HepG2 (cell line): ENCODE measurements around the gene MTOR. TPM values are rescaled to one million over a fixed set of nuclear protein-coding genes. Genes with fewer than 3 reads are reported as not detected.

Experiments used
- ATAC-seq: fragments of 200-7000 bp; cut with Tn5 transposase; 3 replicates; pipeline ENCODE4 v1.9.1; 2020; ENCODE audit warnings: mild to moderate bottlenecking, moderate library complexity
- BruUV-seq: library from RNA; stranded (reverse); fragments of 400-500 nt; replicated peaks from 2 replicates; lab custom pipeline; 2021; lab: Mats Ljungman, UMichigan
- CTCF ChIA-PET: fragments of 300-600 bp; formaldehyde crosslinking; extraction: SDS; loops from one replicate; lab custom pipeline; 2021; ENCODE audit warnings: low total read pairs, inconsistent platforms, low intra/inter-chr PET ratio; lab: Yijun Ruan, JAX
- POLR2A ChIA-PET: fragments of 350-600 bp; sonication (Branson Sonifier 250); formaldehyde crosslinking; loops from one replicate; lab custom pipeline; 2020; ENCODE audit warnings: antibody characterized with exemption, inconsistent platforms; lab: Yijun Ruan, JAX
- DNase-seq: peaks from one replicate; pipeline ENCODE4 v3.0.0-alpha.2; 2015; ENCODE audit warnings: low spot score
- FAIRE-seq: peaks from 3 replicates; lab custom pipeline; 2011; peaks lifted over from hg19 to GRCh38; lab: Jason Lieb, UNC
- H2AFZ ChIP-seq: one replicate; pipeline ENCODE4 v1.6.1; 2011; ENCODE audit warnings: low read length, inconsistent platforms
- H3K27ac ChIP-seq: fragments of 300-600 bp; 3 replicates; pipeline ENCODE4 v1.8.0; 2011; ENCODE audit warnings: mixed run types, mild to moderate bottlenecking, mixed read lengths, low read length, inconsistent platforms; ENCODE audit not compliant: insufficient read depth; ENCODE audit errors: extremely low read length
- H3K27me3 ChIP-seq, 2 experiments: fragments of 200-600 bp in 1 of 2; 2 replicates in 1 of 2; 3 replicates in 1 of 2; pipeline versions ENCODE4 v1.6.0 to v1.8.0; 2011; ENCODE audit warnings: low read length in 2 of 2, mild to moderate bottlenecking in 2 of 2, moderate library complexity in 2 of 2, inconsistent platforms in 1 of 2; ENCODE audit not compliant: insufficient read depth in 2 of 2, control insufficient read depth in 1 of 2
- H3K36me3 ChIP-seq, 2 experiments: fragments of 200-600 bp in 1 of 2; replicated peaks in 1 of 2; 2 replicates in 1 of 2; 3 replicates in 1 of 2; pipeline versions ENCODE4 v1.5.1 to v1.8.0; 2011; ENCODE audit warnings: low read length in 2 of 2, inconsistent platforms in 1 of 2; ENCODE audit not compliant: insufficient read depth in 2 of 2, control insufficient read depth in 1 of 2
- H3K4me1 ChIP-seq: 2 replicates; pipeline ENCODE4 v1.5.1; 2012; ENCODE audit warnings: low read length, inconsistent platforms; ENCODE audit not compliant: insufficient read depth
- H3K4me2 ChIP-seq: 2 replicates; pipeline ENCODE4 v1.6.0; 2011; ENCODE audit warnings: low read depth, low read length, inconsistent platforms
- H3K4me3 ChIP-seq, 3 experiments: fragments of 200-600 bp in 1 of 3; sonication (generic), shearing (Covaris generic) in 1 of 3; replicated peaks in 1 of 3; 2 replicates each; pipeline ENCODE4 v1.5.1; 2011 to 2016; ENCODE audit warnings: low read length in 3 of 3, inconsistent platforms in 2 of 3, low read depth in 2 of 3, mild to moderate bottlenecking in 2 of 3, control low read depth in 1 of 3, mixed read lengths in 1 of 3; ENCODE audit not compliant: insufficient read depth in 1 of 3
- H3K79me2 ChIP-seq: one replicate; pipeline ENCODE4 v1.6.1; 2011; ENCODE audit warnings: low read length, inconsistent platforms; ENCODE audit not compliant: insufficient read depth
- H3K9ac ChIP-seq: 2 replicates; pipeline ENCODE4 v1.6.0; 2011; ENCODE audit warnings: mild to moderate bottlenecking, low read depth, low read length, inconsistent platforms; ENCODE audit not compliant: insufficient read depth
- H3K9me3 ChIP-seq: 2 replicates; pipeline ENCODE4 v1.5.1; 2012; ENCODE audit warnings: mild to moderate bottlenecking, low read length
- H4K20me1 ChIP-seq: 2 replicates; pipeline ENCODE4 v1.6.0; 2011; ENCODE audit warnings: inconsistent platforms, mild to moderate bottlenecking, low read length, moderate library complexity; ENCODE audit not compliant: insufficient read depth
- E2F5 ChIP-seq: sonication (generic); formaldehyde crosslinking; conservative IDR thresholded peaks from 2 replicates; pipeline ENCODE4 v1.4.0; 2020; ENCODE audit warnings: missing genetic modification reagents
- HNF1A ChIP-seq, 2 experiments: sonication (generic) in 1 of 2; formaldehyde crosslinking in 1 of 2; IDR thresholded peaks; 2 replicates each; pipeline versions ENCODE4 v1.4.0 to v1.6.1; 2016 to 2020; ENCODE audit warnings: borderline replicate concordance in 1 of 2, low read depth in 1 of 2, mild to moderate bottlenecking in 1 of 2, missing genetic modification reagents in 1 of 2
- IRF9 ChIP-seq: sonication (generic); formaldehyde crosslinking; IDR thresholded peaks from 2 replicates; pipeline ENCODE4 v1.8.0; 2022; ENCODE audit warnings: missing genetic modification reagents, mild to moderate bottlenecking, borderline replicate concordance
- IRX3 ChIP-seq: sonication (generic); formaldehyde crosslinking; IDR thresholded peaks from 2 replicates; pipeline ENCODE4 v1.8.1; 2023; ENCODE audit warnings: mild to moderate bottlenecking, low read depth, missing genetic modification reagents, borderline replicate concordance
- MIXL1 ChIP-seq: IDR thresholded peaks from 2 replicates; pipeline ENCODE4 v1.6.1; 2016
- PAXIP1 ChIP-seq: sonication (generic); formaldehyde crosslinking; conservative IDR thresholded peaks from 2 replicates; pipeline ENCODE4 v1.4.0; 2020; ENCODE audit warnings: mild to moderate bottlenecking, missing genetic modification reagents, moderate library complexity
- REPIN1 ChIP-seq: sonication (generic); formaldehyde crosslinking; IDR thresholded peaks from 2 replicates; pipeline ENCODE4 v1.8.0; 2022; ENCODE audit warnings: missing genetic modification reagents, low read depth, mild to moderate bottlenecking, borderline replicate concordance
- ZBTB3 ChIP-seq: sonication (generic); formaldehyde crosslinking; IDR thresholded peaks from 2 replicates; pipeline ENCODE4 v1.4.0; 2020; ENCODE audit warnings: low read depth, mild to moderate bottlenecking, moderate library complexity, missing genetic modification reagents, borderline replicate concordance
- ZNF256 ChIP-seq: sonication (generic); formaldehyde crosslinking; conservative IDR thresholded peaks from 2 replicates; pipeline ENCODE4 v1.4.0; 2020; ENCODE audit warnings: missing genetic modification reagents
- ZNF772 ChIP-seq: sonication (generic); formaldehyde crosslinking; IDR thresholded peaks from 2 replicates; pipeline ENCODE4 v1.5.0; 2020; ENCODE audit warnings: mild to moderate bottlenecking, missing genetic modification reagents
- WGBS: methylation state at CpG from one replicate; pipeline ENCODE4 v1.1.6; 2017; ENCODE audit warnings: low lambda C conversion rate; 5-methylcytosine and 5-hydroxymethylcytosine counted together
- in situ Hi-C: cut with HindIII; loops from 2 replicates; pipeline ENCODE4 v1.10.0; 2017; ENCODE audit warnings: low pct_unique_long_range_greater_than_20kb; ENCODE audit not compliant: extremely low pct_ligation_motif_present
- intact Hi-C: fragments of 100-400 bp; cut with micrococcal nuclease; formaldehyde crosslinking; loops from one replicate; pipeline ENCODE4 v1.10.0; 2022; ENCODE audit not compliant: unreplicated experiment
- polyA plus RNA-seq, 8 experiments: library from polyadenylated mRNA; depleted of rRNA in 3 of 8; stranded (reverse) in 7 of 8; unstranded in 1 of 8; fragments of >200 nt; fragmentation: Illumina TruSeq in 4 of 8; extraction: Trizol in 4 of 8; gene quantifications; 2 replicates each; pipeline versions ENCODE4 v1.2.1 to v1.2.3, GENCODE V29; 2011 to 2016; ENCODE audit warnings: low read depth in 4 of 8, missing spikeins in 1 of 8, mixed read lengths in 1 of 8; ENCODE audit not compliant: insufficient read depth in 1 of 8
- total RNA-seq, 5 experiments: library from RNA; depleted of rRNA; stranded (reverse); fragments of >200 nt; fragmentation: Illumina TruSeq; extraction: Trizol; gene quantifications; 2 replicates each; pipeline ENCODE4 v1.2.3, GENCODE V29; 2016; ENCODE audit warnings: low read depth in 1 of 5

The MTOR gene
- total and polyA plus RNA-seq, 2 of the 13 experiments (the other 11 are each of a cell fraction or from before 2014, with no cell fraction given): 24.6 to 34.6 TPM

- TF ChIP-seq HNF1A (IDR thresholded peaks at IDR 0.05; ENCODE audit: low read depth): no peak
- no peak for TF ChIP-seq HNF1A (CRISPR knock-in tag; IDR thresholded peaks at IDR 0.05; ENCODE audit: borderline replicate concordance)
- TF ChIP-seq IRF9 (CRISPR knock-in tag): 0 out of 2 replicates have a peak, but pooled peaks have one; percentile 27
- TF ChIP-seq, all 625 proteins: peak for 4
These were observed 4.1 kb upstream of the MTOR start (continued) for GRCh38 chr1:11266268-11267074.

GRCh38 chr1:11256299-11256698 lies 6.1 kb downstream of the MTOR start:
- no peaks in the 10 kb centered on the region for H3K79me2 ChIP-seq
- no peak for DNase-seq
- H3K4me2 ChIP-seq: no peak overlapping the region; the same call in 1 of the 2 replicates
- in situ Hi-C loops (no loop called here), intact Hi-C loops (no loop called here)
- WGBS: 57% methylated on average over 1 of the region's 1 CpG
- ChIA-PET CTCF (no interaction called here), POLR2A (interaction anchor here (0.6 to 1.9 kb wide), 4 partner anchors 11 to 157 kb away, joined by 3 to 11 read pairs (median 7); partner anchors contain the start of gene UBIAD1)
- H3K4me1 ChIP-seq: peaks cover 22% of the 10 kb centered on the region
- H3K9me3 ChIP-seq: no peaks in the 10 kb centered on the region
- peak overlapping the region; percentile 20; the same call in 1 of the 2 replicates for H3K9ac ChIP-seq
- H3K36me3 ChIP-seq: peaks cover 20 to 49% of the 10 kb centered on the region in 2 experiments
- BruUV-seq: no TSS peak
- no peak overlapping the region for H2AFZ ChIP-seq
- H3K27me3 ChIP-seq: no peaks in the 10 kb centered on the region
- H3K4me3 ChIP-seq: no peak overlapping the region
- ATAC-seq: peak; percentile 45; the same call in 1 of the 3 replicates
- H3K27ac ChIP-seq: peak overlapping the region; percentile 49
- no peak for FAIRE-seq
- H4K20me1 ChIP-seq: no peaks in the 10 kb centered on the region
- TF ChIP-seq ZBTB3 (no peak), ZNF256 (CRISPR knock-in tag) (no peak), REPIN1 (no peak), MIXL1 (CRISPR knock-in tag) (no peak), E2F5 (no peak), ZNF772 (CRISPR knock-in tag) (no peak), PAXIP1 (peak; percentile 42; the same call in 1 of the 2 replicates), IRX3 (CRISPR knock-in tag) (no peak)
